GM11168 (cell line): ENCODE data around the gene FAM50A.
"Not testable (repeated sequence)": the region's sequence is repeated elsewhere in the genome, so short reads cannot be mapped to it uniquely, and the experiment has no call there.

ENCODE experiments used
- in situ Hi-C: fragments of 300-500 bp; cut with MboI; formaldehyde crosslinking; loops from one replicate; pipeline ENCODE4 v1.12.0; 2022; ENCODE audit warnings: low sequenced_read_pairs; ENCODE audit not compliant: unreplicated experiment

Gene FAM50A, protein sequence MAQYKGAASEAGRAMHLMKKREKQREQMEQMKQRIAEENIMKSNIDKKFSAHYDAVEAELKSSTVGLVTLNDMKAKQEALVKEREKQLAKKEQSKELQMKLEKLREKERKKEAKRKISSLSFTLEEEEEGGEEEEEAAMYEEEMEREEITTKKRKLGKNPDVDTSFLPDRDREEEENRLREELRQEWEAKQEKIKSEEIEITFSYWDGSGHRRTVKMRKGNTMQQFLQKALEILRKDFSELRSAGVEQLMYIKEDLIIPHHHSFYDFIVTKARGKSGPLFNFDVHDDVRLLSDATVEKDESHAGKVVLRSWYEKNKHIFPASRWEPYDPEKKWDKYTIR

DNA sequence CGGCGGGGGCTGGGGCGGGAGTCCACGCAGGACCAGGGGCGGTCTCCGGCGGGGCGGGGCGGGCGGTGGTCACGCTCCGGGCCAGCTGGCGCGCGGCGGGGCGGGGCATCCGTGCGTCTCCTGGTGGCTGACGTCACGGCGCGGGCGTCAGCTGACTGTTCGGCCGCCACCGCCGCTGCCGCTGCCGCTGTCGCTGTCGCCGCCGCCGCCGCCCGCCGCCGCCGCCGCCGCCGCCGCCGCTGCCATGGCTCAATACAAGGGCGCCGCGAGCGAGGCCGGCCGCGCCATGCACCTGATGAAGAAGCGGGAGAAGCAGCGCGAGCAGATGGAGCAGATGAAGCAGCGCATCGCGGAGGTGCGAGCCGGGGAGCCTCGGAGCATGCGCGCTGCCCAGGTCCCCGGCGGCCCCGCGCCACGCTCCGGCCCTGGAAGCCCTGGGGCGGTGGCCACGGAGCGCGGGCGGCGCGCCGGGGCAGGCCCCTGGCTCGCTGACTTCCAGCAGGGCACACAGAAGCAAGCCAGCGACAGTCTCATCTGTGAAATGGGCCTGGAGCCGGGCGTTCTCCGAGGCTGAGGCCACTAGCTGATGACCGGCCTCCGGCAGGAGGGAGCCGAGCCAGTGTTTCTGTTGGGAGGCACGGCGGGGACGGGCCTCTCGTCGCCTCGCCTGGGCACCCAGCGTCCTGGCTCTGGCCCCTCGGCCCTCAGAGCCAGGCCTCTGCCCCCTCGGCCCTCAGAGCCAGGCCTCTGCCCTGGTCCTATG is at the start of gene FAM50A:
Gene FAM50A (plus strand): TSS at position 150 of the 763 bp plus-strand sequence. CDS start 95 bp downstream, at position 245.
- in situ Hi-C loops, result loop anchor here (25.0 kb wide), 1 partner anchor 93 kb away; the partner anchor contains the start of genes G6PD and IKBKG

DNA sequence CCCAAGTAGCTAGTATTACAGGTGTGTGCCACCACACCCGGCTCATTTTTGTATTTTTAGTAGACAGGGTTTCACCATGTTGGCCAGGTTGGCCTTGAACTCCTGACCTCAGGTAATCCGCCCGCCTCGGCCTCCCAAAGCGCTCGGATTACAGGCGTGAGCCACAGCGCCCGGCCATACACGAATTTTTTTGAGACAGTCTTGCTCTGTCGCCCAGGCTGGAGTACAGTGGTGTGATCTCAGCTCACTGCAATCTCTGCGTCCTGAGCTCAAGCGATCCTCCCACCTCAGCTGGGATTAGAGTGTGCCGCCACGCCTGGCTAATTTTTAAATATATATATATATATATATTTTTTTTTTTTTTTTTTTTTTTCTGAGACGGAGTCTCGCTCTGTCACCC is 47.6 kb upstream of the FAM50A start:
- in situ Hi-C loops, result not testable (repeated sequence)

DNA sequence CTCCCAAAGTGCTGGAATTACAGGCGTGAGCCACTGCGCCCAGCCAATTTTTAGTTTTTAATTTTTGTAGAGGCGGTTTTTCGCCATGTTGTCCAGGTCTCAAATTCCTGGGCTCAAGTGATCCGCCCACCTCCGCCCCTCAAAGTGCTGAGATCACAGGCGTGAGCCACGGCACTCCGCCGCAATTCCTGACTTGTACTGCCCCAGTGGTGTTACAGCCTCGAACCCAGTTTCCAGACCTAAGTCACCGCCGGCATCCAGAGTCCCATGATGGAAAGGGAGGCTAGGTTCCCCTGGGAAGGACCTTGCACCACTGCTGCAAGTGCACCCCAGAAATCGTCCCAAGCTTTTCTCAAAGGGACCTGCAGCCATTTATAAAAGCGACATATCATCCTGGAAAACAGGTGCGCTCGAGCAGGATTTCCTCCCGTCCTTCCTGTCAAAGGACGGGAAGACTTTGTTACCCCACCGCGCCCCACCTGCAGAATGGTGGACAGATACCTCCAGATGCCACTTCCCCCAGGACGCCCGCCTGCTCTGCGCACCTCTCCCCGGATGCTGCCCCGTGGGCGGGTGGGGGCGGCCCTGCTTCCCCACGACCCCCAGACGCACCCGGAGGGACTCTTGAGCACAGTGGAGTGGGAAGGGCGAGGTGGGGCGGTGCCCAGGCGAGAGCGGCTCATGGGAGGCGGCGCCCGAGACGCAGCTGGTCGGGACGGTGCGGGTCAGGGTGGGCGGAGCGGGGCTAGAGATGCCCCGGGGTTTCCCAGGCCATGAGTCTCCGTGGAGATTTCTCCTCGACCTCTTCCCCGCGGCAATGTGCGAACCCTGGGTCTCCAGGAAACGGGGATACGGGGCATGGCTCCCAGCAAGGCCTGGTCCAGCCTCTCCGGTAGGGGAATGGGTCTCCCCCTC is 46.7 kb upstream of the FAM50A start:
- in situ Hi-C loops, result no loop called here

- in situ Hi-C loops, result no loop called here
These were observed 45.9 kb upstream of the FAM50A start, which contains the start of gene RPL10 for GRCh38 chrX:154397888-154398667. TSS of gene RPL10 (plus strand) at chrX:154398377. CDS start at chrX:154398520, 143 bp downstream.

- in situ Hi-C loops, result no loop called here
These were observed 45.0 kb upstream of the FAM50A start for GRCh38 chrX:154398668-154399526.

- in situ Hi-C loops, result no loop called here
These were observed 44.2 kb upstream of the FAM50A start for GRCh38 chrX:154399527-154400368.

DNA sequence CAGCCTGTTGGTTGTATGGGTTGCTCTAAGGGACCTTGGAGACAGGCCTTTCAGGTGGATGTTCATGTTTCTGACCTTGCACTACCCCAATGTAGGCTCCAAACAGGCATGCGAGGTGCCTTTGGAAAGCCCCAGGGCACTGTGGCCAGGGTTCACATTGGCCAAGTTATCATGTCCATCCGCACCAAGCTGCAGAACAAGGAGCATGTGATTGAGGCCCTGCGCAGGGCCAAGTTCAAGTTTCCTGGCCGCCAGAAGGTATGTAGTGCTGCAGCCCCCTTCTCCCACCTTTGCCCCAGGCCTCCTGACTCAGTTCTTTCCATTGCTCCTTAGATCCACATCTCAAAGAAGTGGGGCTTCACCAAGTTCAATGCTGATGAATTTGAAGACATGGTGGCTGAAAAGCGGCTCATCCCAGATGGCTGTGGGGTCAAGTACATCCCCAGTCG is 43.5 kb upstream of the FAM50A start:
- in situ Hi-C loops, result not testable (repeated sequence)

- in situ Hi-C loops, result no loop called here
These were observed 42.7 kb upstream of the FAM50A start for GRCh38 chrX:154401045-154401799.

- in situ Hi-C loops, result no loop called here
These were observed 41.9 kb upstream of the FAM50A start for GRCh38 chrX:154401918-154402621.

GRCh38 chrX:154402622-154403127 is 41.3 kb upstream of the FAM50A start:
- in situ Hi-C loops, result no loop called here

DNA sequence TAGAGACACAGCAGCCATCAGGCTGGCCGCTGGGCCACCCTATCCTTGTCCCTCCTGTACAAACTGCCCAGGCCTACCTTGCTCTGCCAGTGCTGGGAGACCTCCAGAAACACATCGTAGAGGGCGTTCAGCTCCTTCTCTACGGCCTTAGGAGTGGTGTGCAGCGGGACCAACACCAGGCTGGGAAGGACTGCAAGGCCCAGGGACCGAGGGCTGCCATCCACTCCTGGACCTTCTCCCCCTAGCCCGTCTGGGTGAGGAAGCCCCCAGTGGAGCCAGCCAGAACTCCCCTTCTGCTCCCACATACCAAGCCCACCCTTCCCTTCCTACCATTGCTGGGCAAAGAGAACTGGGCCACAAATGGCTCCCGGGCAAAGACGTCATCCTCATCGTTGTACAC is 40.7 kb upstream of the FAM50A start:
- in situ Hi-C loops, result no loop called here

DNA sequence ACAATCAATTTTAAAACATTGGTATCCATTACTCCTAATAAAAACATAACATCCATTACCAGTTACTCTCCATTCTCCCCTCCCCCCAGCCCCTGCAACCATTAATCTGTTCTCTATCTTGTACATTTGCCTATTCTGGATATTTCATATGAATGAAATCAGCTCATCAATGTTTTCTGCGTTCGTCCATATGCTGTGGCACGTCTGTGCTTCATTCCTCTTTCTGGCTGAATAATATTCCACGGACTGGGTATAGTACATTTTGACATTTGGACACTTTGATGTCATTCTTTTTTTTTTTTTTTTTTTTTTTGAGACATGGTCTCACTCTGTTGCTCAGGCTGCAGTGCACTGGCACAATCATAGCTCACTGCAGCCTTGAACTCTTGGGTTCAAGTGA is 40.1 kb upstream of the FAM50A start:
- in situ Hi-C loops, result no loop called here

GRCh38 chrX:154404625-154405192 is 39.2 kb upstream of the FAM50A start:
- in situ Hi-C loops, result no loop called here

DNA sequence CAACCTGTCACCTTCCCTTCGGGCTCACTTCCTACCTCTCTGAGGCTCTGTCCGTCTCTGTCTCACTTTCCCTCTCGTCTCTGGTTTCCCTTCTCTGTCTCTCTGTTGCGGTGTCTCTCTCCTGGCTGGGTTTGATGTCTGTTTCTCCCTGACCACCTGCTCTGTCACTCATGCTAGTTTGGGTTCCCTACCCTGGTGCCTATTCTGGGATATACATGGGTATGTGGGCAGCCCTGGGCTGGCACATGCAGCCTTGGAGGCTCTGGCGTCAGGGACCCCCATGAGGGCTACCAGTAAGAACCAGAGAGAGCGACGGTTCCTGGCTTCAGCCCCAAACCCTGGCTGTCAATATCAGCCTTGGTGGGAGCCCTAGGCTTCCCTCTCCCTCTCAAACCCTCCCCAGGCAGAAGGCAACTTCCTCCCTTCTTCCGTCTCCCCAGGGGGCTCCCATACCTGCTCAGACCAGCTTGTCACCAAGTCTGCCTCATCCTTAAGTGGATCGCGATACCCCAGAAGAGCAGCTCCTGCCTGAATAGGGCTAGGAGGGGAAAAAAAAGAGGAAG is 35.2 kb upstream of the FAM50A start:
- in situ Hi-C loops, result no loop called here

DNA sequence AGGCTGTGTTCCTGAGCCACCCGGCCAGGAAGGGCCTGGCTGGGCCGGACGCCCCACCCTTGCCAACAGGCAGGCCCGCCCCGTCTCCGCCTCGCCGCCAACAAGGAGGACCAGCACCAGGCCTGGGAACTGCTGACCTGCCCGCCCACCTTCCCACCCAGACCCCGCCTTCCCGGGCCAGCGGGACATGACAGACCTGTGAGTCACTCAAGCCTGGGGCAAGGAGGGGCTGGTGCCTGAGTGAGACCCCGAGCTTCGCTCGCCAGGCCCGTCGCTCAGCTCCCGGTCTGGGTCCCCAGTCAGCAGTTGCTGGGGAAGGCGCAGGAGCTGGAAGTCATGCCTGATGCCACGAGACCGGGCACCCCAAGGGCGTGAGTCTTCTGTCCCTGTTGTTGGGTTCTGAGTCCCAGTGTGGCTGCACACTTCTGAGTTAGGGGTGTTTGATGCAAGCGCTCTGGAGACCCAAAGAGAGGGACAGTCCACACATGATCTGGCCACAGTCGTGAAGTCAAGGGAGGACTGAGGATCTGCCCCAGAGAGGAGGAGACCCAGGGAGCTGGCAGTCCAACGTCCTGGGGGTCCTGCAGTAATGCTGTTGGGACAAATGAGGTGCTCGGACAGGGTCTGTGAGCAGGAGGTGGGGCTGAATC is 34.6 kb upstream of the FAM50A start, which contains the start of gene DNASE1L1:
Gene DNASE1L1 (minus strand): TSS at position 33 of the 650 bp plus-strand sequence. CDS start 3,686 bp downstream, outside the sequence.
- in situ Hi-C loops, result no loop called here
